ENCODE measurements around the gene DIS3L. TPM values are rescaled to one million over a fixed set of nuclear protein-coding genes. Genes with fewer than 3 reads are reported as not detected.
A peak's percentile ranks its signal among the peaks of the same experiment; 100 is the strongest.
"Not testable (repeated sequence)": the region's sequence is repeated elsewhere in the genome, so short reads cannot be mapped to it uniquely, and the experiment has no call there.

The DIS3L gene
- total and polyA plus RNA-seq, 2 donors (not counting 3 experiments of a cell fraction or from before 2014, with no cell fraction given): 7.8 to 27.9 TPM

GRCh38 chr15:66256692-66257091 is 36.7 kb upstream of the DIS3L start:
- no peaks in the 10 kb centered on the region for H3K36me3 ChIP-seq (ENCODE audit: control insufficient read depth in 2 of 2, extremely low read depth in 1 of 2, insufficient read depth in 2 of 2, low read length in 2 of 2)
- POLR2A ChIA-PET: no interaction called here
- H3K27ac ChIP-seq (ENCODE audit: insufficient read depth, low read depth, low read length): no peak overlapping the region
- DNase-seq (ENCODE audit: low read depth, low spot score) (no peak), FAIRE-seq (no peak)
- dilution Hi-C loops (cut with MboI; ENCODE audit: extremely low pct_ligation_motif_present, low sequenced_read_pairs): no loop called here
- H3K9me3 ChIP-seq (replicated peaks; ENCODE audit: control insufficient read depth, insufficient read depth, low read length): no peaks in the 10 kb centered on the region
- no peak overlapping the region for H3K4me3 ChIP-seq (replicated peaks in 1 of 3; ENCODE audit: insufficient read depth in 1 of 3, low read depth in 1 of 3, low read length in 3 of 3)
- no TSS peak for BruUV-seq (replicated peaks)
- TF ChIP-seq EZH2 (IDR thresholded peaks at IDR 0.05; ENCODE audit: borderline replicate concordance, low read depth, low read length, severe bottlenecking): peak; percentile 43
- no peak for TF ChIP-seq MYC (IDR thresholded peaks at IDR 0.05; ENCODE audit: low read depth, low read length)
- no peaks in the 10 kb centered on the region for H3K79me2 ChIP-seq (ENCODE audit: control insufficient read depth, insufficient read depth, low read length)
- CTCF ChIA-PET: no interaction called here
- no peak overlapping the region for H3K4me2 ChIP-seq (ENCODE audit: insufficient read depth, low read length)
- intact Hi-C loops (cut with micrococcal nuclease): no loop called here
- H2AFZ ChIP-seq (ENCODE audit: low read depth, low read length): no peak overlapping the region
- H3K9ac ChIP-seq (replicated peaks; ENCODE audit: extremely low read depth, insufficient read depth, low read length): no peak overlapping the region
- H3K4me1 ChIP-seq (ENCODE audit: control insufficient read depth, extremely low read depth, insufficient read depth, low read length): peaks cover 18% of the 10 kb centered on the region
- H3K9me1 ChIP-seq (replicated peaks; ENCODE audit: control insufficient read depth, extremely low read depth, insufficient read depth, low read length): no peaks in the 10 kb centered on the region
- peaks cover 45 to 61% of the 10 kb centered on the region in 2 experiments for H3K27me3 ChIP-seq (ENCODE audit: control insufficient read depth in 2 of 2, insufficient read depth in 2 of 2, low read length in 2 of 2)
- H4K20me1 ChIP-seq (replicated peaks; ENCODE audit: control insufficient read depth, extremely low read depth, insufficient read depth, low read length): no peaks in the 10 kb centered on the region

- Histone ChIP-seq H3K79me2 (ENCODE audit: control insufficient read depth, insufficient read depth, low read length) (no peaks in the 10 kb centered on the region), H3K36me3 (ENCODE audit: control insufficient read depth in 2 of 2, extremely low read depth in 1 of 2, insufficient read depth in 2 of 2, low read length in 2 of 2) (no peaks in the 10 kb centered on the region), H3K9me1 (replicated peaks; ENCODE audit: control insufficient read depth, extremely low read depth, insufficient read depth, low read length) (no peaks in the 10 kb centered on the region), H3K4me1 (ENCODE audit: control insufficient read depth, extremely low read depth, insufficient read depth, low read length) (no peaks in the 10 kb centered on the region), H3K9ac (replicated peaks; ENCODE audit: extremely low read depth, insufficient read depth, low read length) (no peak overlapping the region), H3K27ac (ENCODE audit: insufficient read depth, low read depth, low read length) (no peak overlapping the region), H3K4me3 (replicated peaks in 1 of 3; ENCODE audit: insufficient read depth in 1 of 3, low read depth in 1 of 3, low read length in 3 of 3) (no peak overlapping the region), H4K20me1 (replicated peaks; ENCODE audit: control insufficient read depth, extremely low read depth, insufficient read depth, low read length) (no peaks in the 10 kb centered on the region), H3K4me2 (ENCODE audit: insufficient read depth, low read length) (no peak overlapping the region), H3K9me3 (replicated peaks; ENCODE audit: control insufficient read depth, insufficient read depth, low read length) (no peaks in the 10 kb centered on the region), H2AFZ (ENCODE audit: low read depth, low read length) (no peak overlapping the region), H3K27me3 (ENCODE audit: control insufficient read depth in 2 of 2, insufficient read depth in 2 of 2, low read length in 2 of 2) (peaks cover 23 to 48% of the 10 kb centered on the region in 2 experiments)
- TF ChIP-seq FOS (IDR thresholded peaks at IDR 0.05; ENCODE audit: borderline replicate concordance, insufficient read depth, low read length): no peak
- TF ChIP-seq POLR2A (IDR thresholded peaks at IDR 0.05; ENCODE audit: low read depth, low read length): no peak
- TF ChIP-seq MAX (IDR thresholded peaks at IDR 0.05; ENCODE audit: insufficient read depth, insufficient read length): no peak
- no peak for TF ChIP-seq POLR2AphosphoS5 (IDR thresholded peaks at IDR 0.05; ENCODE audit: insufficient read depth, low read depth, low read length)
- no peak for TF ChIP-seq MYC (IDR thresholded peaks at IDR 0.05; ENCODE audit: low read depth, low read length)
- TF ChIP-seq GATA2 (IDR thresholded peaks at IDR 0.05; ENCODE audit: insufficient read depth, insufficient read length, low read depth, low read length): no peak
- TF ChIP-seq EZH2 (IDR thresholded peaks at IDR 0.05; ENCODE audit: borderline replicate concordance, low read depth, low read length, severe bottlenecking): no peak
- no peak for TF ChIP-seq CTCF (IDR thresholded peaks at IDR 0.05; ENCODE audit: extremely low read depth in 1 of 2, insufficient read depth in 1 of 2, low read depth in 1 of 2, low read length in 2 of 2)
- no peak for TF ChIP-seq JUN (IDR thresholded peaks at IDR 0.05; ENCODE audit: borderline replicate concordance, insufficient read depth, insufficient read length, low read depth)
- ChIA-PET POLR2A (no interaction called here), CTCF (no interaction called here)
- BruUV-seq (replicated peaks): no TSS peak
- intact Hi-C loops (cut with micrococcal nuclease) (no loop called here), dilution Hi-C loops (cut with MboI; ENCODE audit: extremely low pct_ligation_motif_present, low sequenced_read_pairs) (no loop called here)
- FAIRE-seq: no peak
- DNase-seq (ENCODE audit: low read depth, low spot score): no peak
These were observed 32.3 kb upstream of the DIS3L start for GRCh38 chr15:66261056-66261455.

GRCh38 chr15:66262837-66263236 is 30.5 kb upstream of the DIS3L start:
- CTCF ChIA-PET; intact Hi-C loops (cut with micrococcal nuclease); DNase-seq (ENCODE audit: low read depth, low spot score): not testable (repeated sequence)

More at GRCh38 chr15:66262837-66263236, 30.5 kb upstream of the DIS3L start:
- H3K9ac ChIP-seq (replicated peaks; ENCODE audit: extremely low read depth, insufficient read depth, low read length); H2AFZ ChIP-seq (ENCODE audit: low read depth, low read length); FAIRE-seq; H3K36me3 ChIP-seq (ENCODE audit: control insufficient read depth in 2 of 2, extremely low read depth in 1 of 2, insufficient read depth in 2 of 2, low read length in 2 of 2); POLR2A ChIA-PET; H3K9me1 ChIP-seq (replicated peaks; ENCODE audit: control insufficient read depth, extremely low read depth, insufficient read depth, low read length); H3K9me3 ChIP-seq (replicated peaks; ENCODE audit: control insufficient read depth, insufficient read depth, low read length); H3K4me1 ChIP-seq (ENCODE audit: control insufficient read depth, extremely low read depth, insufficient read depth, low read length); H3K79me2 ChIP-seq (ENCODE audit: control insufficient read depth, insufficient read depth, low read length); H3K27ac ChIP-seq (ENCODE audit: insufficient read depth, low read depth, low read length); H3K4me3 ChIP-seq (replicated peaks in 1 of 3; ENCODE audit: insufficient read depth in 1 of 3, low read depth in 1 of 3, low read length in 3 of 3); dilution Hi-C loops (cut with MboI; ENCODE audit: extremely low pct_ligation_motif_present, low sequenced_read_pairs); BruUV-seq (replicated peaks); H3K4me2 ChIP-seq (ENCODE audit: insufficient read depth, low read length); H4K20me1 ChIP-seq (replicated peaks; ENCODE audit: control insufficient read depth, extremely low read depth, insufficient read depth, low read length): not testable (repeated sequence)
- H3K27me3 ChIP-seq (ENCODE audit: control insufficient read depth in 2 of 2, insufficient read depth in 2 of 2, low read length in 2 of 2): peaks cover 13 to 37% of the 10 kb centered on the region in 2 experiments
